DND-41 (cell line): ENCODE measurements around the gene SYNC.

ENCODE experiments used
- EZH2 ChIP-seq: IDR thresholded peaks from 3 replicates; pipeline ENCODE4 v1.6.1; 2012; ENCODE audit warnings: borderline replicate concordance, low read depth, mild to moderate bottlenecking, moderate library complexity, low read length, inconsistent platforms; ENCODE audit not compliant: severe bottlenecking
- TF ChIP-seq, protein P1 (sequence below): IDR thresholded peaks from 2 replicates; pipeline ENCODE4 v1.5.1; 2012; ENCODE audit warnings: borderline replicate concordance, low read length, moderate library complexity, mild to moderate bottlenecking; ENCODE audit not compliant: poor library complexity, severe bottlenecking; ENCODE audit errors: extremely low read depth

DNA sequence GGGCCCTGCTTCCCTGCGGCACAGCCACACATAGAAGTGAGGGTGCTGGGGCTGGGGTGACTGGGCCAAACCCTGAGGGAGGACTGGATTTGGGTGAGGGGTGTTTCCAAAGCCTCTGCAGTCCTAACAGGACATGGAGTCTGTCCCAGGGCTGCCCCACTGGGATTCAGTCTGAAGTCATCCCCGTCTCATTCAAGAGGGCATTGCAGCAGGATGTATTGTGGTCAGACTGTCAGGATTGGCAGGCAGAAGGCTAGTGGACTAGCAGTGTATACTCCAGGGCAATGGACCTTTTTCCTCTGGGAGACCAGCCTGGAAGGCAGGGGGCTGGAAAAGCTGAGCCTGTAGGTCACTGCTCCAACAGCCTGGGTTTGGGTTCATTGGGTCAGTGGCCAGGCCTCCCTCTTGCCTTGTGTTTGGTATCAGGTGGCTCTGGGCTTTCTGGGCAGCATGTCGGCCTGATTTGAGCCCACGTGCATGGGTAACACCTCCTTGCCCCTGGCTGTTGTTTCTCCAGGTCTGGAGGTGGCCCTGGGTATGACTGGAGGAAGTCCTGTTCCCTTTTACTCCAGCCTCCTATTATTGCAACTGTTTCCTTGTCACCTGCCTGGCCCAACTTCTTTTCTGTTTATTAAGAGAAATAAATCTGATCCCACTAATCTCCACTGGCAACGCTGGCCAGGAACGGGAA is 41.0 kb upstream of the SYNC start:
- TF ChIP-seq, protein P1, sequence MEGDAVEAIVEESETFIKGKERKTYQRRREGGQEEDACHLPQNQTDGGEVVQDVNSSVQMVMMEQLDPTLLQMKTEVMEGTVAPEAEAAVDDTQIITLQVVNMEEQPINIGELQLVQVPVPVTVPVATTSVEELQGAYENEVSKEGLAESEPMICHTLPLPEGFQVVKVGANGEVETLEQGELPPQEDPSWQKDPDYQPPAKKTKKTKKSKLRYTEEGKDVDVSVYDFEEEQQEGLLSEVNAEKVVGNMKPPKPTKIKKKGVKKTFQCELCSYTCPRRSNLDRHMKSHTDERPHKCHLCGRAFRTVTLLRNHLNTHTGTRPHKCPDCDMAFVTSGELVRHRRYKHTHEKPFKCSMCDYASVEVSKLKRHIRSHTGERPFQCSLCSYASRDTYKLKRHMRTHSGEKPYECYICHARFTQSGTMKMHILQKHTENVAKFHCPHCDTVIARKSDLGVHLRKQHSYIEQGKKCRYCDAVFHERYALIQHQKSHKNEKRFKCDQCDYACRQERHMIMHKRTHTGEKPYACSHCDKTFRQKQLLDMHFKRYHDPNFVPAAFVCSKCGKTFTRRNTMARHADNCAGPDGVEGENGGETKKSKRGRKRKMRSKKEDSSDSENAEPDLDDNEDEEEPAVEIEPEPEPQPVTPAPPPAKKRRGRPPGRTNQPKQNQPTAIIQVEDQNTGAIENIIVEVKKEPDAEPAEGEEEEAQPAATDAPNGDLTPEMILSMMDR, result no peak
- TF ChIP-seq EZH2, result no peak
